ENCODE measurements around the gene SLIT1.

DNA sequence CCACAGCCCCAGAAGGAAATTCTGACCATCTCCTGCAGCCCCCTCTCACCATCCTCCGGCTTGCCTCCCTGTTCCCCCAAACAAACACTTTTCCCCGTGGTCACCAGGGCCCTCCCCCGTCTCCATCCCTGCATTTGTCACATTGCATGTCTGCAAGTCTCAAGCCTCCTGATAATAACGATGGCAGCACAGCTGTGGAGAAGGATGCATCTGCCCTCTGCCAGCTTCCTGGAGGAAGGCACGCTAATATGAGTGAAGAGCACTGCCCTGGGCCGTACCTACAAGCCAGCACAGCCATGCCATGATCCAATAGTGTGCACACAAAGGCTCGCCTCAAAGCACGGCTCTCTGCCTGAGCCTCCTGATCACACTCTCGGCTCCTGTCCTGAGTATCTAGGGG, 98.5 kb downstream of the SLIT1 start:
- TF ChIP-seq, protein P1, sequence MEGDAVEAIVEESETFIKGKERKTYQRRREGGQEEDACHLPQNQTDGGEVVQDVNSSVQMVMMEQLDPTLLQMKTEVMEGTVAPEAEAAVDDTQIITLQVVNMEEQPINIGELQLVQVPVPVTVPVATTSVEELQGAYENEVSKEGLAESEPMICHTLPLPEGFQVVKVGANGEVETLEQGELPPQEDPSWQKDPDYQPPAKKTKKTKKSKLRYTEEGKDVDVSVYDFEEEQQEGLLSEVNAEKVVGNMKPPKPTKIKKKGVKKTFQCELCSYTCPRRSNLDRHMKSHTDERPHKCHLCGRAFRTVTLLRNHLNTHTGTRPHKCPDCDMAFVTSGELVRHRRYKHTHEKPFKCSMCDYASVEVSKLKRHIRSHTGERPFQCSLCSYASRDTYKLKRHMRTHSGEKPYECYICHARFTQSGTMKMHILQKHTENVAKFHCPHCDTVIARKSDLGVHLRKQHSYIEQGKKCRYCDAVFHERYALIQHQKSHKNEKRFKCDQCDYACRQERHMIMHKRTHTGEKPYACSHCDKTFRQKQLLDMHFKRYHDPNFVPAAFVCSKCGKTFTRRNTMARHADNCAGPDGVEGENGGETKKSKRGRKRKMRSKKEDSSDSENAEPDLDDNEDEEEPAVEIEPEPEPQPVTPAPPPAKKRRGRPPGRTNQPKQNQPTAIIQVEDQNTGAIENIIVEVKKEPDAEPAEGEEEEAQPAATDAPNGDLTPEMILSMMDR (IDR thresholded peaks at IDR 0.05; ENCODE audit: poor library complexity, severe bottlenecking): no peak
- no peak for TF ChIP-seq EP300 (conservative IDR thresholded peaks at IDR 0.05; ENCODE audit: poor library complexity, severe bottlenecking)

Data from neural cell (in vitro differentiated cells).